Measurements from ENCODE around the gene SERPINA7.

DNA sequence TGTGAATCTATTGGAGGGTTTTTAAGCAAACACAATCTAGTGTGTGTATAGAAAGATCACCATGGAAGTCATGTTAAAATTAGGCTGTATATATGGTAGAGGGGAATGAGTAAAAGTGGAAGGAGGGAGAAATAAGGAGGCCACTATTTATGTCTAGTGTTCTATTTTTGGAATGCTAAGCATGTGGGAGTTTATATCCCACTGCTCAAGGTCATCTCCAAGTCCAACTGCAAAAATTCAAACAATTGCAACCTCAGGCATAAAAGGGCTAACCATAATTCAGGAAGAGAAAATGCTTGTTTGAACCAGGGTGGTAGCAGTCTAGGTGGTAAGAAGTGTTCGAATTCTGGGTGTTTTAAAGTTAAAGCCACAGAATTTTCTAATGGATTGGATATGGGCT lies 39.2 kb downstream of the SERPINA7 start:
- TF ChIP-seq, protein P1, sequence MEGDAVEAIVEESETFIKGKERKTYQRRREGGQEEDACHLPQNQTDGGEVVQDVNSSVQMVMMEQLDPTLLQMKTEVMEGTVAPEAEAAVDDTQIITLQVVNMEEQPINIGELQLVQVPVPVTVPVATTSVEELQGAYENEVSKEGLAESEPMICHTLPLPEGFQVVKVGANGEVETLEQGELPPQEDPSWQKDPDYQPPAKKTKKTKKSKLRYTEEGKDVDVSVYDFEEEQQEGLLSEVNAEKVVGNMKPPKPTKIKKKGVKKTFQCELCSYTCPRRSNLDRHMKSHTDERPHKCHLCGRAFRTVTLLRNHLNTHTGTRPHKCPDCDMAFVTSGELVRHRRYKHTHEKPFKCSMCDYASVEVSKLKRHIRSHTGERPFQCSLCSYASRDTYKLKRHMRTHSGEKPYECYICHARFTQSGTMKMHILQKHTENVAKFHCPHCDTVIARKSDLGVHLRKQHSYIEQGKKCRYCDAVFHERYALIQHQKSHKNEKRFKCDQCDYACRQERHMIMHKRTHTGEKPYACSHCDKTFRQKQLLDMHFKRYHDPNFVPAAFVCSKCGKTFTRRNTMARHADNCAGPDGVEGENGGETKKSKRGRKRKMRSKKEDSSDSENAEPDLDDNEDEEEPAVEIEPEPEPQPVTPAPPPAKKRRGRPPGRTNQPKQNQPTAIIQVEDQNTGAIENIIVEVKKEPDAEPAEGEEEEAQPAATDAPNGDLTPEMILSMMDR (conservative IDR thresholded peaks at IDR 0.05; ENCODE audit: low read length), result no peak
- TF ChIP-seq EZH2phosphoT487 (IDR thresholded peaks at IDR 0.05; ENCODE audit: borderline replicate concordance), result no peak
